ENCODE measurements around the gene USP31. TPM values are rescaled to one million over a fixed set of nuclear protein-coding genes. Genes with fewer than 3 reads are reported as not detected.

Gene USP31
- total and polyA plus RNA-seq, 2 of the 13 experiments (the other 11 are each of a cell fraction or from before 2014, with no cell fraction given) = 22.5 to 23.3 TPM

GRCh38 chr16:23026784-23027362 lies 122.4 kb downstream of the USP31 start (continued):
- TF ChIP-seq MAZ (IDR thresholded peaks at IDR 0.05; ENCODE audit: borderline replicate concordance, low read depth, low read length) (no peak), MAZ (CRISPR knock-in tag; IDR thresholded peaks at IDR 0.05; ENCODE audit: low read depth) (no peak), ZFY (CRISPR knock-in tag; IDR thresholded peaks at IDR 0.05) (no peak), BRCA1 (CRISPR knock-in tag; IDR thresholded peaks at IDR 0.05) (0 out of 2 replicates have a peak, but pooled peaks have one; percentile 58), PAXIP1 (CRISPR knock-in tag; conservative IDR thresholded peaks at IDR 0.05) (no peak), TAF15 (IDR thresholded peaks at IDR 0.05; ENCODE audit: low read depth, low read length, poor library complexity, severe bottlenecking) (no peak), PHF21A (CRISPR knock-in tag; IDR thresholded peaks at IDR 0.05) (no peak), ZNF143 (CRISPR knock-in tag; IDR thresholded peaks at IDR 0.05) (no peak), FOXJ3 (CRISPR knock-in tag; IDR thresholded peaks at IDR 0.05; ENCODE audit: borderline replicate concordance) (no peak), PRPF4 (IDR thresholded peaks at IDR 0.05; ENCODE audit: low read depth, low read length, poor library complexity, severe bottlenecking) (no peak), IRF2 (CRISPR knock-in tag; IDR thresholded peaks at IDR 0.05) (peak; percentile 63; the same call in 1 of the 2 replicates), GLMP (CRISPR knock-in tag; IDR thresholded peaks at IDR 0.05; ENCODE audit: borderline replicate concordance) (no peak), EEA1 (CRISPR knock-in tag; IDR thresholded peaks at IDR 0.05; ENCODE audit: borderline replicate concordance) (no peak), SP2 (CRISPR knock-in tag; IDR thresholded peaks at IDR 0.05) (no peak), ZNF704 (CRISPR knock-in tag; IDR thresholded peaks at IDR 0.05; ENCODE audit: borderline replicate concordance) (no peak), NFAT5 (CRISPR knock-in tag; IDR thresholded peaks at IDR 0.05) (0 out of 2 replicates have a peak, but pooled peaks have one; percentile 73), ZBTB43 (CRISPR knock-in tag; conservative IDR thresholded peaks at IDR 0.05) (peak; percentile 83)

Data from HepG2 (cell line).